Calu3 (cell line): ENCODE data around the gene SCAPER. TPM values are rescaled to one million over a fixed set of nuclear protein-coding genes. Genes with fewer than 3 reads are reported as not detected.

ENCODE experiments used
- BruUV-seq: library from RNA; stranded (reverse); fragments of 400-500 nt; replicated peaks from 2 replicates; lab custom pipeline; 2021; lab: Mats Ljungman, UMichigan
- CTCF ChIA-PET: fragments of 300-600 bp; sonication (Branson Sonifier 250); formaldehyde crosslinking; loops from one replicate; lab custom pipeline; 2022; ENCODE audit warnings: antibody characterized with exemption; lab: Charles Lee
- DNase-seq: peaks from one replicate; pipeline ENCODE4 v3.0.0; 2022
- H3K27ac Mint-ChIP-seq: one replicate; pipeline ENCODE4 v1.8.0; 2022; ENCODE audit warnings: mixed read lengths; ENCODE audit not compliant: unreplicated experiment
- H3K27me3 Mint-ChIP-seq: one replicate; pipeline ENCODE4 v1.8.0; 2022; ENCODE audit warnings: mixed read lengths; ENCODE audit not compliant: unreplicated experiment
- H3K36me3 Mint-ChIP-seq: one replicate; pipeline ENCODE4 v1.8.0; 2022; ENCODE audit warnings: mild to moderate bottlenecking, moderate library complexity, mixed read lengths; ENCODE audit not compliant: insufficient read depth, unreplicated experiment
- H3K4me1 Mint-ChIP-seq: one replicate; pipeline ENCODE4 v1.8.0; 2022; ENCODE audit warnings: mild to moderate bottlenecking, low read depth, mixed read lengths; ENCODE audit not compliant: unreplicated experiment
- H3K4me3 Mint-ChIP-seq: one replicate; pipeline ENCODE4 v1.8.0; 2022; ENCODE audit warnings: mild to moderate bottlenecking, low read depth, moderate library complexity, mixed read lengths; ENCODE audit not compliant: unreplicated experiment
- H3K9me3 Mint-ChIP-seq: one replicate; pipeline ENCODE4 v1.8.0; 2022; ENCODE audit warnings: low read depth, mixed read lengths; ENCODE audit not compliant: unreplicated experiment
- CTCF ChIP-seq: fragments of 200-600 bp; IDR thresholded peaks from one replicate; pipeline ENCODE4 v1.8.0; 2022; ENCODE audit warnings: antibody characterized with exemption; ENCODE audit not compliant: unreplicated experiment
- intact Hi-C: fragments of 100-400 bp; cut with micrococcal nuclease; formaldehyde crosslinking; loops from one replicate; pipeline ENCODE4 v1.10.0; 2022; ENCODE audit not compliant: unreplicated experiment
- total RNA-seq: library from RNA; stranded (reverse); gene quantifications from 2 replicates; pipeline ENCODE4 v1.2.3, GENCODE V29; 2022

Gene SCAPER
- total RNA-seq, 1 experiment from 2014 or later = 34.8 TPM

- no peaks in the 10 kb centered on the region for H3K36me3 Mint-ChIP-seq
- H3K4me3 Mint-ChIP-seq = no peak overlapping the region
- DNase-seq = no peak
- no peaks in the 10 kb centered on the region for H3K4me1 Mint-ChIP-seq
- no peaks in the 10 kb centered on the region for H3K9me3 Mint-ChIP-seq
- no TSS peak for BruUV-seq
- CTCF ChIA-PET = no interaction called here
- intact Hi-C loops = no loop called here
- H3K27me3 Mint-ChIP-seq = no peaks in the 10 kb centered on the region
- no peak overlapping the region for H3K27ac Mint-ChIP-seq
- TF ChIP-seq CTCF = no peak
Measured at GRCh38 chr15:76664895-76665294, 240.2 kb downstream of the SCAPER start.

GRCh38 chr15:76664411-76664810 lies 240.7 kb downstream of the SCAPER start:
- Mint-ChIP-seq H3K9me3 (no peaks in the 10 kb centered on the region), H3K27me3 (no peaks in the 10 kb centered on the region), H3K36me3 (no peaks in the 10 kb centered on the region), H3K27ac (no peak overlapping the region), H3K4me3 (no peak overlapping the region), H3K4me1 (no peaks in the 10 kb centered on the region)
- CTCF ChIA-PET = no interaction called here
- intact Hi-C loops = no loop called here
- TF ChIP-seq CTCF = no peak
- no TSS peak for BruUV-seq
- DNase-seq = no peak

GRCh38 chr15:76663529-76663928 lies 241.6 kb downstream of the SCAPER start:
- BruUV-seq = no TSS peak
- Mint-ChIP-seq H3K9me3 (no peaks in the 10 kb centered on the region), H3K4me3 (no peak overlapping the region), H3K4me1 (no peaks in the 10 kb centered on the region), H3K27me3 (no peaks in the 10 kb centered on the region), H3K36me3 (no peaks in the 10 kb centered on the region), H3K27ac (no peak overlapping the region)
- DNase-seq = no peak
- TF ChIP-seq CTCF = no peak
- CTCF ChIA-PET = interaction anchor here (0.7 kb wide), 1 partner anchor 139 kb away, joined by 3 read pairs; no protein-coding TSS in a partner anchor
- intact Hi-C loops = no loop called here

- Mint-ChIP-seq H3K4me3 (no peak overlapping the region), H3K36me3 (no peaks in the 10 kb centered on the region), H3K4me1 (no peaks in the 10 kb centered on the region), H3K27me3 (no peaks in the 10 kb centered on the region), H3K9me3 (no peaks in the 10 kb centered on the region), H3K27ac (no peak overlapping the region)
- intact Hi-C loops = no loop called here
- no TSS peak for BruUV-seq
- no peak for DNase-seq
- no peak for TF ChIP-seq CTCF
- CTCF ChIA-PET = no interaction called here
Measured at GRCh38 chr15:76648732-76649444, 256.3 kb downstream of the SCAPER start.
